HG03135 (cell line): ENCODE results near the gene NCF4.

Experiments
- ATAC-seq: cut with Tn5 transposase; IDR thresholded peaks from one replicate; pipeline ENCODE4 v1.9.1; 2021; ENCODE audit warnings: mild to moderate bottlenecking, moderate library complexity; ENCODE audit not compliant: unreplicated experiment

NCF4 gene

DNA sequence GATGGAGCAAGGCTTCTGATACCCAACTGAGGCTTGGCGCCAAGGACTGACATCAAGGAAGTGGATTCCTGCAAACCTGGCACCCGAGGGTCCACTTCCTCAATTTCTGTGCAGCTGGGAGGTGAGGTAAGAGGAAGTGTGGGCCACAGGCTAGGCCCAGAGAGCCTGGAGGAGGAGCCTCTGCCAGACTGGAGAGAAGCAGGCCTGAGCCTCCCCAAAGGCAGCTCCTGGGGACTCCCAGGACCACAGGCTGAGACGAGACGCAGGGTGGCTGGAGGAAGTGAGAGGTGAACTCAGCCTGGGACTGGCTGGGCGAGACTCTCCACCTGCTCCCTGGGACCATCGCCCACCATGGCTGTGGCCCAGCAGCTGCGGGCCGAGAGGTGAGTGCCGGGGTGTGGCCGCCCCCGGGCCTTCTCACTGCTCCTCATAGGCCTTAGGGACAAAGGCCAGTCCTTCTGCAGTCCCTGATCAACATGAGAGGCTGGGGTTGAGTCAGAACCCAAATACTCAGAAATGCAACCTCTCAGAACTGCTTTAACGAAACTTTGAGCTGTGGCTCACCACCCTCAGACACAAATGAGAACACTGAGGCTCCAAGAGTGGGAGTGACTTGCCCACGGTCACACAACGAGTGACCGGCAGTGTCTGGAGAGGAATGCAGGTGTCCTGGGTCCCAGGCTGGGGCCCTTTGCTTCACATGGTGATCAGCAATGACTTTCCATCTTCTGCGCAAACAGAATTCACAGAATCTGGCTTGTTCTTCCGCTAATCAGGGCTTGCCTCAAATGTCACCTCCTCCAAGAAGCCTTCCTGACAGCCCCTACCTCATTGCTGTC is at the start of gene NCF4:
Gene NCF4, plus strand, starts transcription at position 186 of the 839 bp plus-strand sequence. Its CDS starts 166 bp downstream, at position 352.
- ATAC-seq, result peak; percentile 71

DNA sequence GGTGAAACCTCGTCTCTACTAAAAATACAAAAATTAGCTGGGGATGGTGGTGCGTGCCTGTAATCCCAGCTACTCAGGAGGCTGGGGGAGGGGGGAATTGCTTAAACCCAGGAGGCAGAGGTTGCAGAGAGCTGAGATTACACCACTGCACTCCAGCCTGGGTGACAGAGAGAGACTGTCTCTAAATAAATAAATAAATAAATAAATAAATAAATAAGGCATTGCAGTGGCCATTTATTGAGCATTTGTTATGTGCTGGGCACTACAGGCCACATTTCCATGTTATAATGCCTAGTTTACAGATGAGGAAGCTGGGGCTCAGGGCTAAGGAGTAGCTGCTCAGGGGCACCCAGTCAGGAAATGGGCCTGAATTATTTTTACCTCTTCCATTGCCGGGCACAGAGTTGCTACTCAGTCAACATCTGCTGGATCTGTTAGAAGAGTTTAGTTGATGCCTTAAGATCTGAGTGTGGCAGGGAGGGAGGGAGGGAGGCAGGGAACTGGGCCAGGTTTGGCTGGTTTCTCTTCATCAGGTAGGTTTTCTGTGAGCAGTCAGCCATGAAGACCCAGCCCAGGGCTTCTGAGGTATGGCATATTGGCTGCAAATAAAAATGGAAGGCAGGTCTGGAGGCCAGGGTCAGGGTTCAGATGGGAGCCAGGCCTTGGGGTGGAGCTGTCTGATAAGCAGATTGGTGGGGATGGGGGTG is 49.6 kb upstream of the NCF4 start:
- ATAC-seq, result no peak

DNA sequence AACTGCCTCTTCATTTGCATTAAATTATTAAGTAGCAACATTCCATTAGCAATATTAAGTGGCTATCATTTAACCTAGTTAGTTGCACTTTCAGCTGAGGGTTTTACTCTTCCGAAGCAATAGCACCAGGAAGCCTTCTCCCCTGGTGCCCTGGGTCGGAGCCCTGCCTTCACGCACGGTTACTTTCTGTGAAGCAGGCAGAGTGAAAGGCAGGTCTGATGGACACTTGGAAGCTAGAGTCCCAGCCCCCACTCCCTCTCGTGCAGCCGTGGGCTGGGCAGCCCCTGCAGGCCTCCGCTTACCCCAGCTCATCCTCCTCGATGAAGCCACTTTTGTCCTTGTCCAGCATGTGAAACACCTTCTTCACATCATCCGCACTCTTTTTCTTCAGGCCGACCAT is 46.0 kb upstream of the NCF4 start:
- no peak for ATAC-seq

DNA sequence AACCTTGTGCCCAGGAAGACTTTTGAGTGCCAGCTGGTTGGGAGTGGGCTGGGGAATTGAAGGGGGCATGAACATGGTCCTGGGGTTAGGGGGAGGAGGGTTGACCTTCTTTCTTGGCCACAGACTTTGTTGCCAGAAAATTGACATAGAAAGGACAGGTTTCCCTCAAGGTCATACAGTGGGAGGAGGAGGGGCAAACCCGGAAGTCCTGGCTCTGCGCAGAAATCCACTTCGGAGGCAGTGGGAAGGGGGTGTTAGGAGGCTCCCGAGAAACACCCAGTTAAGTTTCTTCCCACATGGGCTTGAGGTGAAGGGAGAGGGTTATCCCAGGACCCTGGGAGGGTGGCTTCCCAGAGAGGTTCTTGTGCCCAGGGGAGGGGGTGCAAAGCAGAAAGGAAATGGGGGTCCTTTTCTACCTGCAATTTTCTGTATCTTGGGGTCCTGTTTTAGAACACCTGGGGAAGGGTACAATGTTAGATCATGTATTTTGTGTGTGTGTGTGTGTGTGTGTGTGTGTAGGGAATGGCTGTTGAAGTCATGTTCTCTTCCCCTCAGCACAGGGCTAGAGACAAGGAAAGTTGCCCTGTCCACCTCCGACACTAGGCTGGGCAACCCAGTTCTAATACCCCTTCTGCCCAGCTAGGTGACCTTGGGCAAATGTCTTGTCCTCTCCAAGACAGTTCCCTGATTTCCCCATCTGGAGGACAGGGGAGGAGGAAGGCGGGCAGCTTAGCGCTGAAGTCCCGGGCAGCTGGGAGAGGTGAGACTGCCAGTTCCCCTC is 45.1 kb upstream of the NCF4 start:
- ATAC-seq, result no peak

DNA sequence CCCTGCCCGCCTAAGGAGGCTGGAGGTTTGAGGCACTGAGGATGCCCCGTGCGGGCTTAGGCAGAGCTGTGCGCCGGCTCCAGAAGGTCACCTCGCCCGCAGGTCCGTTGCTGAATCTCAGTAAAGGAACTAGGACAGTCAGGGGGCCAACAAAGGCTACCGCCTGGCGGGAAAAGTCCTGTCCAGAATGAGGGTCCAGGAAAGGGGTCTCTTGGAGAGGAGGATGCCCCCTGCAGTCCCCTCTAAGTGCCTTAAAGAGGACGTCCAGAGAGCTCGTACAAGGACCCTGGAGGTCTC is 44.5 kb upstream of the NCF4 start:
- ATAC-seq, result no peak

DNA sequence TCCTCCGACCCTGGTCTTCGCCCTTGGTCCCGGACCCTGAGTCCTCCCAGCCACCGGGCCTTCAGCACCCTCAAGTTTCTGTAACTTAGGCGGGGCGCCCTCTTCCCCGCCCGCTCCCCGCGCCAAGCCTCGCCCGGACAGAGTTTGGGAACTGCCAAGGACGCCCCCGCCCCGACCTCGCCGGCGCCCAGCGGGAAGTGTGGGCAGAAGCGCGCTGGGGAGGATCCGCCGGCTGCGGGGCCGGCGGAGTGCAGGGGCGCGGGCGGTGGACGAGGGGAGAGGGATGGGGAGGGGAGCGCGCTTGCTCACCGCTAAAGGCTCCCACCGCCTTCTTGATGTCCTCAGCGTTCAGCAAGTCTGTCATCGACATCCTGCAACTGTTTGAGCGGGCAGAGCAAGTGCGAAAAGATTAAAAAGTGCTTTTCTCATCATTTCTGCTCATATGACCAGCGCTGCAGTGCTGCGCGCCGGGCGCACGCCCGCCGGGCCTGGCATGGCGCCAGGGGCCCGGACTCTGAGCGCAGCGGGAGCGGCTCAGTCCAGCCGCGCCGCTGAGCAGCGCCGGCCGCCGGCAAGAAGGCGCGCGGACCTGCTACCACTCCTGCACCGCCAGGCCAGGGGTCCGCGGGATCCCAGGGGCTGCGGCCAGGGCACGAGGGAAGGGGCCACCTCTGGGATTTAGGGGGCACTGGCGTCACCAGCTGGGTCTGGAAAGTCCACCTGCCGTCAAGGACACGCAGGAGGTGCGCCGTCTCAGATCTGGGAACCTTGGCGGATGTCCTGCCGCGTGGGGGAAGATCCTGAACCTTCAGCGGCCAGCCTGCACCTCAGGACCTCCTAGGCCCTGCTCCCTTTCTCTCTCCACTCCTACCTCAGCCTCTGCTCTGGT is 43.9 kb upstream of the NCF4 start, which contains the start of gene PVALB:
Gene PVALB, minus strand, starts transcription at position 400 of the 889 bp plus-strand sequence. Its CDS starts 30 bp downstream, at position 370.
- no peak for ATAC-seq

DNA sequence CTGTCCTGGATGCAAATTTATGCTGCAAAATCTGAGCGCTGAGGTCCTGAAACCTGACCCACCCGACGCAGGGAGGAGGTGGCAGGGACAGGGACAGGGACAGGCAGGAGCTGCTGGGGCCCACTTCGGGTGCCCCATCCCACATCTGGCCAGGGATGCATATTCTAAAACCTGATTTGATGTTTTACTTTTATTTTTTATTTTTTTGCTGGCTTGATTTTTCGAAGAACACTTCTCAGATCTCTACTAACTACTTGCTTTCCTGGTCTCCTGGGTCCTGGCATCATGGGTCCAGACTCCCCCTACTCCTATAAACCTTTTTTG is 43.3 kb upstream of the NCF4 start:
- ATAC-seq, result no peak

DNA sequence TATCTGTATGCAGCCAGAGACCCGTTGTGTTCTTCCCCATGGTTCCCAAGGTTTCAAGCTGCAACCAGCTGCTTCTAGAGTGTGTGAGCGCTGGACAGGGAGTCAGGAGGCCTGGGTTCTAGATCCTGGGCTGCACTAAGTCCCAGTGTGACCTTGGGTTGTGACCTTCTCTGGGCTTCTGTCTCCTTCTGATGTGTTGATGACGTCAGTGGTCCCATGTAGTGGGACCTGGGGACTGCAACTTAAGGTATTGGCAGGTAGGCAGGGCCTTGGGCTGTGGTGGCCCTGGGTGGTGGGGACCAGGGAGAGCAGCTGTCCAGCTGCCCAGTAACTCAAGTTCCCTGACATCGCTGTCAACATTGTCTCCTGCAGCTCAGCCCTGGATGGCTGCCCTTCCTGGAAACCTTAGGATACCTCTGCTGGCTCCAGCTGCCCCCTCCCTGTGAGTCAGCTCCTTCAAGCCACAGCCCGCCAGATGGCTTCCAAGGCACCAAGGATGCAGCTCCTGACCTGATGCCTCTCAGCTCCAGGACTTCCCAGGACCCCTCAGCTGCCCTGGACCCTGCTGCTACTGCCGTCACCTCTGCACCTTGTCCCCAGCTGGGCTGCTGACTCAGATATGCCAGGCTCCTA is 42.7 kb upstream of the NCF4 start:
- ATAC-seq, result no peak

DNA sequence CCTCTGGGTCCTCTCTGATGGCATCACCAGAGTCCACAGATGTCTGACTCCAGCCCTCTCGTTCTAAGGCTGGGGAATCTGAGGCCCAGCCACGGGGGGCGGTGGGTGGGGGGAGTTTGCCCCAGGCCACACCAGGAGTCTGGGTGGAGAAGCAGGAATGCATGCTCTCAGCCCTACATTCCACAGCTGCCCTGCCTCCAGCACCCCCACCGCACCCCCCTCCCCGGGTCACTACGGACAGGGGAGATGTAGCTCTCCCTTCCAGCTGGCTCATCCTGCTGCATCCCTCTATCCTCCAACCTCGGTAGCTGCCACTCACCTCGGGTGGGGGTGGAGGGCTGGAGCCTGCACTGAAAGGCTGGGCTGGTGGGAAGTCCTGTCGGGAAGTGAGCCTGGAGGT is 41.7 kb upstream of the NCF4 start:
- ATAC-seq, result no peak

DNA sequence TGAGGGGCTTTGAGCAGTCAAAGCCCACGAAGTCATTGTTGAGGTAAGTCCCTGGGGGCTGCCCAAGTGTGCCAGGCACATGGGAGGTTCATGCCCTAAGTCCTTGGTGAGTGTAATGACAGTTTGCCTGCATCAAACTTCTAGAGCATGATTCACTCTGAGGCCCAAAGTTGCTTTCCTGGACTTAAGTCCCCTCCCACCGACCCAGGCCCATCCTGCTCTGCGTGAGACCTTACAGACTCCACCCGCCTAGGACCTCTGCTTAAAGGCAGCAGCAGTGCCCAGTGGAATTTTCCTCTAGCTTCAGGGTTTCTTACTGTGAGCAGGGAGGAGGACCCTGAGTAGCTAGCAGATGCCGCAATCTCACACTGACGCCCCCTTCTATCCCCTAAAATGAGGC is 38.2 kb upstream of the NCF4 start:
- ATAC-seq, result no peak

DNA sequence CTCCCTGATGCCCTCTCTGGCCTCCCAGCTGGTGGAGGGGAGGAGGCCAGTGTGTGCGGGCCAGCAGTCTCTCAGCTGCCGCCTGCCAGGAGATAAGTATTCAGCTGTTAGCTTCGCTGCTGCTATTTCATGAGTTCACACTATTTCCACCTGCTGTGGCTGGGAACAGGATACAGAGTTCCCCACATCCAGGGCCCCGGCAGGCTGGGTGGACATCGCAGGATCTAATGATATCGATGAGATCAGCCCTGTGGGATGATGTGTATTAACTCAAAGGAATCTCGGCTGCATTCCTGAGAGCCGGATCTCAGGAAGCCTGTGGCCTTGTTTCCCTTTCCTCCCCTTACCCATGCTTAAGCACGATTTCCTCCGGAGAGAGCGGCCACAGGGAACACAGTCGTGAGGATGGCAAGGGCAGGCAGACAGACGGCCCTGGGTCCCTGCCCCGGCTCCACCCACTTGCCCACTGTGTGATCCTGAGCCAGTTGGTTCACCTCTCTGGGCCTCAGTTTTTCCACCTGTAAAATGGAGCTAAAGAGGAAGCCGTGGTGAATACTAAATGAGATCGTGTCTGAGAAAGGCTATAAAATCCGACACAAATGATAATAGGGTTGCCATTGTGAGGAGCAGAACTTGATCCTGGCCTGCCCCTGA is 37.5 kb upstream of the NCF4 start:
- no peak for ATAC-seq

DNA sequence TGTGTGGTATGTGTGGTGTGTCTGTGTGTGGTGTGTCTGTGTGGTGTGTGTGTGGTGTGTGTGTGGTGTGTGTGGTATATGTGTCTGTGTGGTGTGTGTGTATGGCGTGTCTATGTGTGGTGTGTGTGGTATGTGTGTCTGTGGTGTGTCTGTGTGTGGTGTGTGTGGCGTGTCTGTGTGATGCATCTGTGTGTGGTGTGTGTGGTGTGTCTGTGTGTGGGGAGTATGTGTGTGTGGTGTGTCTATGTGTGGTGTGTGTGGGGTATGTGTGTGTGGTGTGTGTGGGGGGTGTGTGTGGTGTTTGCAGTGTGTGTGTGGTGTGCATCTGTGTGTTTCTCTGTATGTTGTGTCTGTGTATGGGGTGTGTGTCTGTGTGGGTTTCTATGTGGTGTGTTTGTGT is 36.2 kb upstream of the NCF4 start:
- no peak for ATAC-seq

DNA sequence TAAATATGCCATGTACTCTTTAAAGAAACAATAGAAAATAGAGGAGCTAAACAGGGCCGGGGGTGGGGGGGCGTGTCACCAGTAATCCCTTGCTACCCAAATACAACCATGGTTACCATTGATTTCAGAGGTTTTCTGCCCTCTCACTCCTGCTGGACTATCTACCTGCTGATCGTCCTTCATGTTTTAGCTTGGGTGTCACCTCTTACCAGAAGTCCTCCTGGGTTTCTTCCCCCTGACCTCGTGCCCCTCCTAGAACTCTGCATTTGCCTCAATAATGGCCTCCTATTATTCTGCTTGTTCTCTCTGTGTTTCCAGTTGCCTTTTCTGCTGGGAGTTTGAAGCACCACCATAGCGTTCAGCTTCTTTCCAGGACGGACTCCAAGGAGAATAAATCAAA is 34.5 kb upstream of the NCF4 start:
- no peak for ATAC-seq

DNA sequence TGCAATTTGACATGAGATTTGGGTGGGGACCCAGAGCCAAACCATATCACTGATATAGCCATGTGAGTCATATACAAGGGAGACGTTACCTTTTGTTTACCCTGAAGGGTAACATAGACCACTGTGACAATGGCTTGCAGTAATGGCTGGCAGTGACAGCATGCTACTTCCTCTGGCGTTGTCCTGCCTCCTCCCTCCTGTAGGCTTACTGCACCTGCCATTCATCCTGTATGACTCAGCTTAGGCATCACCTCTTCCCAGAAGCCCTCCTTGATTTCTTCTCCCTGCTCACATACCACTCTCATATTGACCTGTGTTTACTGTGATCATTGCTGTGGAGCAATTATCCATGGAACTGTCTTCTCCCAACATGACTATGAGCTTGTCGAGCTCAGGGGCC is 32.0 kb upstream of the NCF4 start:
- ATAC-seq, result no peak

DNA sequence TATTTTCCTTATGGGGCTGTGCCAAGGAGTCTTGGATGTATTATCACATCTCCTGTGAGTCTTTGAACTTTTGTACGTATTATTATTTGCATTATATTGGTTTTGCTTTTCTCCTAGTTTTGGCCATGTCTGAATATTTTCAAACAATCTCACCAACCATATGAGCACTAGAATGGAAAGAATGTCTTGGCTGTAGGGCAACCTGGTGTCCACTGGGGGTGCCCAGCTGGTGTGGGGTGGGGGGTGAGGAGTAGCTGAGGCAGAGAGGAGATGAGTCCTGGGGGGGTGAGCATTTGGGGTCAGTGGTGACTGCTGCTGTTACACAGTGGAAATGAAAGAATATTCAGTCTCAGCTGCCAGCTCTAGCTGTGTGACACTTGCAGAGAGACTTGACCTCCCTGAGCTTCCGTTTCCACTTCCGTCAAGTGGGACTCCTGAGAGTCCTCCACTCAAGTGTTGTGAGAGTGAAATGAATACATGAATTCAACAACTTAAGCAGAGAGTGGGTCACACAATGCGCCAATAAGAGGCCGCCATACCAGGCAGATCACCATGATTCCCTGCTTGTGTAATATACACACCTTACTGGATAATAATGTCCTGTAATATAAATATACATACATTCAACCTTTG is 31.3 kb upstream of the NCF4 start:
- ATAC-seq, result no peak

DNA sequence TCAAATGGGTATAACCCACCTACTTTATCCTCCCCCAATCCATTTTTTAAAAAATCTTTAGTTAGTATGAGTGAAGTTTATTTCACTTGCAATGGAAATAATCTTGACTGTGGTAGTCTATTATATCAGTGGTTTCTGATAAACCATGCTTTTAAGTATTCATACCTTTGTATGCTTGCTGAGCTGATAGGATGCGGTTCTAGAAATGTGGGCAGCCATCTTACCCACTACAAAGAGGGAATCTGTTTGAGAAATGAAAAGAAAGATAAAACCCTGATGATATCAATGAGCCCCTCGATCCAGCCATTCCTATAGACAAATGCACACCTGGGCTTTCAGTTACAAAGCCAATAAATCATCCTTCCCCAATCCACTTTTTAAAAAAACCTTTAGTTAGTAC is 30.2 kb upstream of the NCF4 start:
- ATAC-seq, result no peak

DNA sequence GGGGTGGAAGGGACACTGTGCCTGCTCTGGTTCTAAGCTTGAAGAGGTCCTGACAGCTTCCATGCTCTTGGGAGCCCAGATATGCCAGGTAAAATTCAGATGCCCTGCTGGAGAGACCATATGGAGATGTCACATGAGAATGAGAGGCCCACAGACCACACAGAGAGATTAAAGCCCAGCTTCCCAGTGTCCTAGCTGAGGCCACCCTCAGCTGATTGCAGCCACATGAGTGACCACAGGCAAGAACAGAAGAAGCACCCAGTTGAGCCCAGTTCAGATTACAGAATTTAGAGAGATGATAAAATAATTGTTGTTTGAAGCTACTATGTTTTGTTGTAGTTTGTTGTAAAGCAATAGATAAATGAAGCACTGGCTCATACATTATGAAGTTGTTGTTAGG is 29.6 kb upstream of the NCF4 start:
- no peak for ATAC-seq

DNA sequence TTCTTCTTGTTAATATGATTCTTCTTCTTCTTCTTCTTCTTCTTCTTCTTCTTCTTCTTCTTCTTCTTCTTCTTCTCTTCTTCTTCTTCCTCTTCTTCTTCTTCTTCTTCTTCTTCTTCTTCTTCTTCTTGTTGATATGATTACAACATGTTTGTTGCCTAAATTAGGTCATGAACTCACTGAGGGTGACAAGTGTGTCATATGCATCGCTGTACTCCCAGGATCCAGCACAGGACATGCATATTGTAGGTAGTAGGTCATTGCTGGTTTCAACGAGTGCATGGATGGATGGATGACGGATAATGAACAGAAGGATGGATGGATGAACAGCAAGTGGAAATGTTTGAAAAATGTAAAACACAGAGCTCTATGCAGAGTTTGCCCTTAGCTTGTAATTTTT is 29.1 kb upstream of the NCF4 start:
- no peak for ATAC-seq

DNA sequence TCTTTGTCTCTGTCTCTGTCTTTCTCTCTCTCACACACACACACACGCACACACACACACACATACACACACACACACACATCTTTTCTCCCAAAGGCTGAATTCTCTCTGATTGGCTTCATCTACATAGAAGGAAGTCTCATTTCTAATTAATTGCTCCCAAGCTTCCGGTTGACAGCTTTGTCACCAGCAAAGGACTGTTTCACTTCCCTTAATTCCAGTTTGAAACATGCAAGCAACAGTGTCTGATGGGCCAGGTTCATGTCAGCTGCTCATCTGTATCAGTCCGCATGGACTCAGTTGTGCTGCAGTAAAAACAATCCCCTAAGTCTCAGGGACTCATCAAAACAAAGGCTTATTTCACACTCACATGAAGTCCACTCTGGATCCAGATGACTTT is 27.7 kb upstream of the NCF4 start:
- ATAC-seq, result no peak
